GM19372 (cell line): ENCODE data around the gene TREML1.

Experiments
- ATAC-seq: cut with Tn5 transposase; IDR thresholded peaks from one replicate; pipeline ENCODE4 v1.9.1; 2021; ENCODE audit warnings: mild to moderate bottlenecking, low read depth, moderate library complexity; ENCODE audit not compliant: unreplicated experiment

TREML1 gene

DNA sequence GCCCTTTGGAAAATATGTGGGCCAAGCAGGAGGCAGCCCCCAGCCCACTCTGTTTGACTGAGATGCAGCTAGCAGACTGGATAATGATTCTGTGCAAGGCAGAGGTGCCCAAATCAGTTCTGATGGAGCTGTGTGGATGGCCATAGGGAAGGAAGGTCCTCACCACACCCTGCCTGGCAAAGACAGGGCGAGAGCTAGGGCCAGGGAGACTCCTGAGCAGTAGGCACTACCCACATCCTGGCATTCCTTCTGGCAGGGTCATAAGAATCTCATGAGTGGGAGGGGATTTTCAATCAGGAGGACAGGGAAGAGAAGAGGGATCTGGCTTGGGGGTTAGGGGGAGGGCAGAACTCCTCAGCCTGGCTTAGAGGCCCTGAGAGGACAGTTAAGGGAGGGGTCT, 27.4 kb upstream of the TREML1 start:
- ATAC-seq: no peak

DNA sequence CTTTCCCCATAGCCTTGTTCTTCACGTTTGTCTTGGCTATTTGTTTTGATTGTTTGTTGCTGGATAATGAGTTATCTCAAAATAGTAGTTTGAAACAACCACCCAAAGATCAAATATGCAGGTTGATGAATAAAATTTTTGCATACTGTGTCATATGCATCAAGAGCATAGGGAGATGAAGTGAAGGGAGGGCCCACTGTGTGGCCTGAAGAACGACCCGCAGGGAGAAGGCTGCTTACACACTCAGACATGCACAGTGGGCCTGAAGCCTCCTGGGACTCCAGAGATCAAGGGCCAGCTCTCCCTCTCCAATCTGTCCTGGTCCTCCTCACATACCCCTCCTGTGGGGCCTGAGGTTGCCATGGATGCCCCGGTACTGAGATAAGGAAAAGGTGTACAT, 25.0 kb upstream of the TREML1 start:
- no peak for ATAC-seq

DNA sequence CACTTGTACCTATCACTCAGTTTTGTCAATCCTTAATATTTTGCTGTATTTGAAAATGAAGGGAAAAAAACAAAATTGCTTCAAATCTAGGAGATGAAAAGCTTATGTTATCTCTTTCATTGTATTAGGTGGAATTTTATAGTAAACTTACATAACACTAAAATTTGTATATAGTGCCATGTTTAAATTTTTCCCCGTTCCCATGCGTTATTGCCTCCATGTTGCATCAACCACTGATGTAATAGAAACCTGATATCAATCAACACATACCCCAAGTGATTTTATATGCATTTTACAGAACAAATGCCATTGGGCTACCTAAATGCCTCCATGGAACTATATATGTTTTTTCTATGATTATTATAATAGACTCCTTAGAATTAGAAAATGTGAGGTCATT, 23.5 kb upstream of the TREML1 start:
- ATAC-seq: no peak

DNA sequence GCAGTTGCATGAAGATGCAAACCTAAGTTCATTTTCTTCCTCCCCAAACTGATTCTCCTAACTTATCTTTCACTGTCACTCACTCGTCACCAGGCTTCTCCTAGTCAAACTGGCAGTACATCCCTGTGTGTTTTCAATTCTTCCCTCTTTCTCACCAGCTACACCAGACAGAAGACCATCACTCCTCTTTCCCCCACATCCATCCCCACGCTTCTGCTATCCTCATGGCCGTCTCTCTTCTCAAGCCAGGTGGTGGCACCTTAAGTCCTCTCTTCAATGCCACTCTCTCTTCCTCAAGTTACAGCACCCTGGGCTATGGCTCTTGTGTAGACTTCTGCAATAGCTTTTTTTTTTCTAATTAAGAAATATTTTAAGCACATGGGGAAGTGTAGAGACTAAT, 23.1 kb upstream of the TREML1 start:
- no peak for ATAC-seq

DNA sequence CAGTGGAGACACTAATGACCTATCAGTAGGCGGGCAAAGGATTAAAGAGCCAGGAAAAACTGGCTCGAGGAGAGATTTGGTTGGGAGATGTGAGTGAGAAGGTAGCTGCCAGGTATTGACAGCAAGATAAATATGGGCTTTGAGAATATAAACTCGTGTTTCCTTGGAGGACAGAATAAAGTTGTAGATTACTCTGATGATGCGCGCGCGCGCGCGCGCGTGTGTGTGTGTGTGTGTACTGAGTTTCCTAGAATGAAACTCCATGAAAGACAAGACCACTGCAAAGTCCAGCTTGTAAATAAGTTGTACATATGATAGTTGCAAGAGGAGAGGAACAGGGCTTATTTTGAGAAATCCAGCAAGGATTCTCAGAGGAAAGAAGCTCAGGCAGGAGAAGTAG, 22.0 kb upstream of the TREML1 start:
- ATAC-seq: no peak

DNA sequence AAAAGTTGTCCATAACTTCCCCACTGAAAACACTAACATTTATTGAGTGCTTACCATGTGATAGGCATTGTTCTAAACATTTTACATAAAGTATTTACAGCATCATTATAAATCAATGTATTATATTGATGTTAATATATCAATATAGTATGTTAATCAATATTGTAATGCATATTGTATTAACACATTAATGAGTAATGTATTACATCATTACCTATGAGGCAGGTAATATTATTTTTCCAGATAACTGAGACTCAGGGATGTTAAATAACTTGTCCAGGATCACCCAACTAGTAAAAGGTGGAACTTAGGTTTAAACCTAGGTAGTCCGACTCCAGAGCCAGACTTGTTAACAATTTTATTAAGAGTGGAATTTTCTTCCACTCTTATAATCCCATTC, 20.9 kb upstream of the TREML1 start:
- ATAC-seq: no peak

DNA sequence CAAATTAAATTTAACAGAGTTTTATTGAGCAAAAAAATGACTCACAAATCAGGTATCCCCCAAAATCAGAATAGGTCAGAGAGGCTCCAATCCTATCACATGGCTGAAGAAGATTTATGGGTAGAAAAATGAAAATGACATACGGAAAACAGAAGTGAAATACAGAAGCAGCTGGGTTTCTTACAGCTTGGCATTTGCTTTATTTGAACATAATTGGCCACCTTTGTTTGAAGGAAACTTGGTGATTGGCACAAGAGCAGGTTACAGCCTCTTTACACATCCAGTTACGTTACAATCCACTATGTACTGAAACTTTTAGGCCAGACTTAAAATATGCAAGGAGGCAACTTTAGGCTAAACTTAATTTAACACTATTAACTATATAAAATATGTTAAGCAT, 20.5 kb upstream of the TREML1 start:
- ATAC-seq: no peak

DNA sequence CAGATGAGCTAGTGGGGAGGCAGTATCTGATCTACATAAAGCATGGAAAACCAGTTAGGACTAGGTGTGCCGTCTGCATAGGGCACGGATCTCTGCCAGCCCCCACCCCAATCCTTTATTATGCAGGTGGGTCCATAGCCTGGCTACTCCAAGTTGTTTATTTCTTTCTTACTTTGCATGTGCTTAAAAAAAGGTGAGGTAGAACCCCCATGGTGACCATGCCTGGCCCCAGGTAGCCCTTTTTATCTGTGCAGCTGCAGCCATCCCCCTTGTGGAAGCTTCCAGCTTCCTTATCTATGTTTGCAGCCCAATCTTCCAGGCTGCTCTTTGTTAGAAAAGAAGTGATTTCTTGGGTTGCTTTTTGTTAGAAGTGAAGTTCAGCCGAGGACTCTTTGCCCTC, 17.8 kb upstream of the TREML1 start:
- no peak for ATAC-seq

DNA sequence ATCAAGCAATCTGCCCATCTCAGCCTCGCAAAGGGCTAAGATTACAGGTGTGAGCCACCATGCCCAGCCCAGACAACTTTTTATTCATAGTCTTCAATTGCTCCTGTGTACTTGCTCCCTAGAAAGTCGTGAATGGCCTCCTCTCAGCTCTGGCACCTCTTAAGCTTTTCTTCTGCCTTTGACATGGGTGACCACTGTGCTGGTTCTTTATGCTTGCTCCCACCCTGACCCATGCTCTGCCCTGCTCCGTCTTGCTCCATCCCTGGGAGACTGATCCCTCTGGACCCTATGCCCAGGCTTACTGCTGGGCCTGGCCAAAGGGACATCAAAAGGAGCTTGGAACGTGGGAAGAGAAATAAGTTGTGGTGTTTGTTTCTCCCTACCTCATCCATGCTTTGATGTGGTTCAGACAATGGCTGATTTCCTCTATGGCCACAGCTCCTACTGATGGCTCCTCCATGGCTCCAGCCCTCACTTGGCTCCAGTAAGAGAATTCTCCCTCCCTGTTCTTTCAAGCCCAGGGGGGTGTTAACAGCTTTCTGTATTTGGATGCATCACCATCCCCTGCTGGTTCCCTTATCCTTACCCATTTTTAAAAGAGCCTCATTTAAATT, 16.5 kb upstream of the TREML1 start:
- ATAC-seq: no peak

DNA sequence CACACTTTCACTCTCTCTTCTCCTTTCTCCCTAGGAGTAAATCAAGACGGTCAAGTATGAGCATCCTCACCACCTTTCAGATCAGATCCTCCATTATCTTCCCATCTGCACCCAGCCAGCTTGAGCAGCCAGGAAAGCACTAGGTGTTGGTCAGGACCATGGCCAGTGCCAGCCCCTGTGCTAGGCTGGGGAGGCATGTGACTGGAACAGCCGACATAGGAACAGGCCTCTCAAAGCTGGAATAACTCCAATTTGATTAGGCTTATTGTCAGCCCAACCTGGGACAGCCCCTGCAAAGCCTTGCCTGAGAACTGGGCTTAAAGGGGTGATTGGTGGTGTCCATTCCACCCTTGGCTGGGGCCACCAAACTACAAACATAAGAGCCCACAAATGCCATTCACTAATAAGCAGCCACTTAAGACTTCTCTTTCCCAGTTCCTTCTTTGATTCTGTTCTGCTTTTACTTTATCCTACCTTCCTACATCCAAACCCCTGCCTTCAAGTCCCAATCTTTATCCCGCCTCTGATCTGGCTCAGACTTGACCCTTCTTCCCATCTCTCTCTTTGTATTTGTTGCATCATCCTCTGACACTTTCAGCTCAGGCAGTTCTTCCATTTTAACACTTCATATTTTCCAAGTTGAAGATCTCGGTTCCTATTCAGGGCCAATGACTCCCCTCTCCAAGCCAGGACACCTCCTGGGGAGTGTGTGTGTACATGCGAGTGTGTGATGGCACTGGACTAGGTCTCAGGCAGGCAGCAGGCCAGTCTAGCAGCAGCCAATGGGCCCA, 13.2 kb upstream of the TREML1 start:
- ATAC-seq: no peak

DNA sequence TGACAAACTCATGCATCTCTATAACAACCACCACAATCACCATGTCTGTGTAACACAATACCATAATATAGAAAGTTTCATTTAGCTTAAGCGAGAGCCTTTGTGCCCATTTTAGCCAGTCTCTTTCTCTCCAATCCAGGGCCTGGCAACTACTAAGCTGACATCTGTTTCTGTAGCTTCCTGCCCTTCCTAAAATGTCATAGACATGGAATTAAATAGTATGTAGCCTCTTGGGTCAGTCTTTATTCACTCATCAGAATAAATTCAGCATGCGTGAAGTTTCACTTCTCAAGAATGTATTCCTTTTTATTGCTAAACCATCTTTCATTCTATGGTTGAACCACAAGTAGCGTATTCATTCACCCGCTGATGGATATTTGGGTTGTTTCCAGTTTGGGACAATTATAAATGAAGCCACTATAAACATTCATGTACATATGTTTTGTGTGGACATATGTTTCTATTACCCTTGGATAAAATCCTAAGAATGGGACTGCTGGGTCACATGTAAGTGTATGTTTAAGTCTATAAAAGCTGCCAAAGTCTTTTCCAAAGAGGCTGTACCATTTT, 10.5 kb upstream of the TREML1 start:
- no peak for ATAC-seq

DNA sequence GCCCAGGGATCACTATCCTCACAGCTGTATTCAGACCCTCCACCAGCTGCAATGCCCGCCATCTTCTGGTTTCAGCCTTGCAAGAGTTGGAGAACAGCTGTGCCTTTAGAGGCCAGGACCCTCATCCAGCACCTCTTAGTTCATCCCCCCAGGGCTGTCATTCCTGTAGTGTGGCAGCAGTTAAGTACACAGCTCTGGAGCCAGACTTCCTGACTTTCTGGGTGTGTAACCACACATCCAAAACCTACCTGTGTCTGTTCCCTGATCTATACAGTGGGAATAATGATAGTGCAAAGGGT, 9.2 kb upstream of the TREML1 start:
- ATAC-seq: no peak

DNA sequence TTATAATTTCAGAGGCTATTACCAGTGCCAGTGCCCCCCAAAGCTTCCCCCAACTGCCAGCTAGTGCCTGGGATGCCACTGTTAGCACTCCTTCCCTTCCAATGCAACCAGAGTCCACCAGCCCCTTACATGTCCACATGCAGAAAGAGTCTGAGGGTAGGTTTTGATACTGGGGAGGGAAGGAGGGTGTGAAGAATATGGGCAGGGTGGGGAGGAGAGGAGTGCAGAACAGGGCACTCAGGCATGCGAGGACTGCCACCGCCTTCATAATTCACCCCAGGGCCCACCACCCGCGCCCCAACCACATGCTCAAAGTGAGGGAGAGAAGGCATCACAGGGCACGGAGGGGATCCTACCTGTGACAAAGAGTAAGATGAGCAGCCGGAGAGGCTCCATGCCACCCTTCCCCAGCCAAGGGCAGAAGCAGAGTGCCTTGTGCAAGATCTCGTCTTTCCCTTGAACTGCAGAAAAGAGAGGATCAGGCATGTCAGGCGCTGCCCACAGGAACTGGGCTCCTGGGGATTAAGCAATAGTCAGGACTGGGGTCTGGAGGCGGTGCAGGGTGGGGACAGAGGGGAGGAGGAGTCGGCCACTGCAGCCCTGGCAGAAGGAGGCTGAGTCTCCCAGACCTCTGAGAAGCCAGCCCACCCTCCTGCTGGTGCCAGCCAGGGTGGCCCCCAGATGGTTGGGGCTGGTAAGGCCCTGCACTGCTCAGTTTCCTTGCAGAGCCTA, 8.7 kb upstream of the TREML1 start, which contains the start of gene TREM2:
Gene TREM2 (minus strand): TSS at position 430 of the 732 bp plus-strand sequence. CDS start 34 bp downstream, at position 396.
- no peak for ATAC-seq

DNA sequence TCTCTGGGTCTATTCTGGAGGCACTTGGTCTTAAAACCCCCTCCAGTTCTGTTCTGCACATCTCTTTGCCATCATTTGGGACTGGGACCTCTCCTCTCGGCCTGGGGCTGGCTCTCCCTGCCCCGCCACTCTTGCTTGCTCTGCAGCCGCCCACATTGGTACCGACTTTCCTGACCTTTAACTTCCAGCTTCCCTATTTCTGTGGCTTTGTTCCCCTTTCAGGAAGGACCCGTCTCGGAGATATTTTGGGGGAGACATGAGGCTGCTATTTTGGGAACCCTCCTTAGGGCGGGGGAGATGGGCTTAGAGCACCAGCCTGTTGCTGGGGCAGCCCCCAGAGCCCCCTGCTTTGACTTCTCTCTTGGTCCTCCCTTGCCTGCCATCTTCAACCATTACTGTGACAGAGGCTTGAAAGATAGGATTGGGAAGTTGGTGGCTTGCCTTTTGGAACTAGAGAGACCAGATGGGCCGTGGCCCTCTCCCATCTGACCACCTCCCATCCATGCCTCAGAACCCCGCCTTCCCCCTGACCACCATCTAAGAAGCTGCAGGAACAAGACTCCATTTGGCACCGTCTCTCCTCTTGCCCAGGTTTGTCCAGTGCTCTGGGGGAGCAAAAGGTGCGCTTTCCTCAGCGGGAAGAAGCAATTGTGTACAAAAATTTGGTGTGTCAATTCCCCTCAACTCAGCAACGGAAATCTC, 7.9 kb upstream of the TREML1 start:
- no peak for ATAC-seq

DNA sequence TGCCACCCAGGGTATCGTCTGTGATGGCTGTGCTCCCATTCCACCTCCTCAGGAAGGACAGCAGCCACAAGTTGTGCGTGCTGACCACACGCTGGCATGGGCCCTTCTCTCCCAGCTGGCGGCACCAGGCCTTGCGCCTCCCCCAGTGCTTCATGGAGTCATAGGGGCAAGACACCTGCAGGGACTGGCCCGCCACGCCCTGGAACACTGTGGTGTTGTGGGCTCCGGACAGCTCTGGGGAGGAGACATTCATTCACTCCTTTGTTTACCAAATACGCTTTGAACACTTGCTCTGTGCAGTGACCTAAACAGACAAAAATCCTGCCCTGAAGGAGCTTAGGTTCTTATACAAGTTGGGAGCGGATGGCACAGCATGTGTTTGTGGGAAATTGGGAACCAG, 7.2 kb upstream of the TREML1 start:
- no peak for ATAC-seq

DNA sequence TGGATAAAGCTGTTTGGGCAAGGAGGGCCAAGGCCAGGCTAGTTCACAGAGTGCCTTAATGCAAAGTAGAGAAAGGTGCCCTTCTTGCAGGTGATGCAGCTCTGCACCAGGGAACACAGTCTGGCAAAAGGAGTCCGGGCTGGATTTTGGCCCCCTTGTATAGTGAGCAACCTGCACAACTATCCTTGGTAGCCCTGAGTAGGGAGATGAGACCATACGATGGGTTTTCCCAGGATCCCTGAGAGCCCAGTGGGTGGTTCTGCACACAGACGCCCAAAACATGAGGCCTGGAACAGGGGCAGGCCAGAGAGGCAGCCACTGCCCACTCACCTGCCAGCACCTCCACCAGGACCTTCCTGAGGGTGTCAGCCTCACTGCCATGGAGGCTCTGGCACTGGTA, 6.8 kb upstream of the TREML1 start:
- ATAC-seq: no peak

DNA sequence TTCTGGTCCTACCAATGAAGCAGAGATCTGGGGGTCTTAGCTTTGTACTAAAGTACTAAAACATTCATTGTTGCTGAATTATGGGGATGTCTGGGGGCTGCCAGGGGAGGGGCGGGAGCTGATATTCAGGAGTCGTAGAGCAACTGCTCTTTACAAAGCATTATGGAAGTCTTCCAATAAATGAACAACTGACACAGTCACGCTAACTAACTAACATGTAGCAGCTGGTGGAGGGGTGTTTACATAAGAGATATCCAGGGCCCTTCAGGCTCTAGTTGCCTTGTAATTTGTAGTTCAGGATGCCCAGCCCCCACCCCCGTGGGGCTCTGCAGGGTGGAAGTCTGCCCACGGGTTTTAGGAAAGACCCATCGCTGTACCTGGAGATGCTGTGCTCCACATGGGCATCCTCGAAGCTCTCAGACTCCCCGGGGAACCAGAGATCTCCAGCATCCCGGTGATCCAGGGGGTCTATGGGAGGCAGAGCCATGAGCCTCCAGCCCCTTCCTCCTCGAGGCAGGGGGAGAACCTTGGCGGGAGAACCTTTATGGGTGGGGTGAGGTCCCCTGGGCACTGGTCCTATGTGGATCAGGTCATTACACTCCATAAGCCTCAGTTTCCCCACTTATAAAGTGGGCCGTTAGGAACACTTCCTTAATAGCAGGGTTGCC, 5.4 kb upstream of the TREML1 start:
- ATAC-seq: no peak

DNA sequence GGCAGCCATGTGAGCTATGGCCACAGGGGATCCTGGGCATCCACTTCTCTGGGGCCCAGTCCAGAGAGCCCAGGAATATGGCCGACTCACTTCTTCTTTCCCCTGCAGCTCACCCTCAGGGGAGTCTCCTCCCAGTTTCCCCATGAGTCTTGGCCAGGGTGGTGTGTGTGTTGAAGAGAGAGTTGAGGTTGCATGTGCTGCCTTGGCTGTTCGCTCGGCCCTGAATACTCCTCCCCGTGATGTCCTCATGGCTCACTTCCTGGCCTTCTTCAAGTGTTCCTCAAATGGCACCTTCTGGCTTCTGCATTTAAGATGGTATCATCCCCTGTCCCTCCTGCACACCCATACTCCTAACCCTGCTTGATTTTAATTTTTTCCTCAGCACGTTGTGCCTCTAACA, 3.2 kb upstream of the TREML1 start:
- no peak for ATAC-seq

DNA sequence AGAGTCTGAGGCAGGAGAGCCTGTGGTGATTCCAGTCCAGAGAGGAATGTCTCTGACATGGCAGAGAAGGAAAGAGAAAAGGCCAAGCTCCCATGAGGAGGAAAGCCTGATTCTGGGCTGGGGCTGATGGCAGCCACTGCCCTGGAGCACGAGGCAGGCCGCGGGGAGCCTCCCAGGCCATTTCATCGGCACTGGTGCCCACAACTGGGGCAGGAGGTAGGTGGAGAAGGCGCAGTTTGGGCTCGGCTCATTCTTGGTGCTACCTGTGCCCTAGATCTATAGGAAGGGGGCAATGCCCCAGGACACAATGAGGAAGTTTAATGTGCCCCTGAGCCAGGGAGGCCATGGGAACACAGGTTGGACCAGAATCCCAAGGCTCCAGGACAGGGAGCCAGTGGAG, 2.6 kb upstream of the TREML1 start:
- no peak for ATAC-seq

DNA sequence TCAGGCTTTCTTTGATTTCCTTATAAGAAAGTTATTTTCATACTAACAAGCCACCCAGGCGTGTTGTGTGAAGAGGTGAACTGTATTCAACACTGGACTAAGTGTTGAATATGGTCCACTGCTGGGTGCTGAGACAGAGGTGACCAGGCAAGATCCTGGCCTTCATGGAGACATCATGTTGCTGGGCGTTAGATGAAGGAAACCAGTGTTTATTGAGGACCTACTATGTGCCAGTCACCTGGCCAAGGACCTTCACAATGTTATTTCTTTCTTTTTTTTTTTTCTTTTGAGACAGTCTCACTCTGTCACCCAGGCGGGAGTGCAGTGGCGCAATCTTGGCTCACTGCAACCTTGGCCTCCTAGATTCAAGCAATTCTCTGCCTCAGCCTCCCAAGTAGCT, 1.9 kb upstream of the TREML1 start:
- ATAC-seq: no peak
